Ectodermal cell (in vitro differentiated cells): ENCODE data around the gene MYCBP2.

ENCODE experiments used
- H3K27ac ChIP-seq: 2 replicates; pipeline ENCODE4 v1.7.0; 2013; ENCODE audit warnings: mild to moderate bottlenecking, low read depth, low read length; ENCODE audit not compliant: insufficient read depth, poor library complexity, severe bottlenecking
- H3K27me3 ChIP-seq: 2 replicates; pipeline ENCODE4 v1.7.0; 2013; ENCODE audit warnings: mild to moderate bottlenecking, low read length; ENCODE audit not compliant: insufficient read depth, control insufficient read depth, poor library complexity, severe bottlenecking
- H3K36me3 ChIP-seq: one replicate; pipeline ENCODE4 v1.7.0; 2013; ENCODE audit warnings: low read length; ENCODE audit not compliant: control insufficient read depth, insufficient read depth
- H3K4me1 ChIP-seq: one replicate; pipeline ENCODE4 v1.7.0; 2013; ENCODE audit warnings: low read length; ENCODE audit not compliant: control insufficient read depth, insufficient read depth
- H3K4me3 ChIP-seq: 2 replicates; pipeline ENCODE4 v1.7.0; 2013; ENCODE audit warnings: low read depth, low read length, control low read depth; ENCODE audit not compliant: insufficient read depth
- H3K9me3 ChIP-seq: 2 replicates; pipeline ENCODE4 v1.7.0; 2013; ENCODE audit warnings: mild to moderate bottlenecking, low read length, moderate library complexity; ENCODE audit not compliant: control insufficient read depth
- WGBS, 2 experiments: methylation state at CpG; one replicate each; pipeline ENCODE4 v1.1.7; 2013; ENCODE audit warnings: missing lambda C conversion rate in 2 of 2; 5-methylcytosine and 5-hydroxymethylcytosine counted together

MYCBP2 gene

GRCh38 chr13:77028202-77028601 is 298.7 kb downstream of the MYCBP2 start:
- Histone ChIP-seq H3K4me1 (peaks cover 4% of the 10 kb centered on the region), H3K27me3 (no peaks in the 10 kb centered on the region), H3K27ac (no peak overlapping the region), H3K36me3 (no peaks in the 10 kb centered on the region), H3K4me3 (no peak overlapping the region), H3K9me3 (no peaks in the 10 kb centered on the region)
- 88 to 91% methylated on average over 5 of the region's 5 CpGs for WGBS, 2 experiments

GRCh38 chr13:77026861-77027621 is 299.9 kb downstream of the MYCBP2 start, which contains the start of gene FBXL3:
FBXL3 (minus strand) TSS chr13:77027159; CDS start chr13:77021860, 5,299 bp downstream.
- H3K27ac ChIP-seq: peak within 1 kb of the TSS; percentile 88
- H3K9me3 ChIP-seq: no peaks in the 10 kb centered on the region
- no peaks in the 10 kb centered on the region for H3K36me3 ChIP-seq
- H3K4me1 ChIP-seq: peaks cover 4% of the 10 kb centered on the region
- H3K4me3 ChIP-seq: peak within 1 kb of the TSS; percentile 88
- H3K27me3 ChIP-seq: no peaks in the 10 kb centered on the region
- 0 to 1% methylated on average over 70 to 74 of the region's 74 CpGs for WGBS, 2 experiments

GRCh38 chr13:77026255-77026860 is 300.5 kb downstream of the MYCBP2 start:
- H3K27ac ChIP-seq: peak overlapping the region; percentile 88
- peak overlapping the region; percentile 88 for H3K4me3 ChIP-seq
- no peaks in the 10 kb centered on the region for H3K27me3 ChIP-seq
- no peaks in the 10 kb centered on the region for H3K36me3 ChIP-seq
- H3K4me1 ChIP-seq: peaks cover 4% of the 10 kb centered on the region
- 0 to 1% methylated on average over 45 to 53 of the region's 62 CpGs for WGBS, 2 experiments
- H3K9me3 ChIP-seq: no peaks in the 10 kb centered on the region

- Histone ChIP-seq H3K27ac (no peak overlapping the region), H3K4me1 (peaks cover 4% of the 10 kb centered on the region), H3K27me3 (no peaks in the 10 kb centered on the region), H3K9me3 (no peaks in the 10 kb centered on the region), H3K4me3 (no peak overlapping the region), H3K36me3 (no peaks in the 10 kb centered on the region)
- WGBS, 2 experiments: 92 to 93% methylated on average over 3 of the region's 3 CpGs
Measured at GRCh38 chr13:77022341-77022740, 304.6 kb downstream of the MYCBP2 start.

GRCh38 chr13:77019756-77020155 is 307.1 kb downstream of the MYCBP2 start:
- H3K36me3 ChIP-seq: peaks cover 16% of the 10 kb centered on the region
- H3K4me1 ChIP-seq: peaks cover 4% of the 10 kb centered on the region

GRCh38 chr13:77016888-77017623 is 309.8 kb downstream of the MYCBP2 start:
- no peak overlapping the region for H3K27ac ChIP-seq
- H3K9me3 ChIP-seq: no peaks in the 10 kb centered on the region
- H3K4me1 ChIP-seq: no peaks in the 10 kb centered on the region
- no peak overlapping the region for H3K4me3 ChIP-seq
- no peaks in the 10 kb centered on the region for H3K27me3 ChIP-seq
- WGBS, 2 experiments: 91 to 98% methylated on average over 5 to 6 of the region's 6 CpGs
- peaks cover 40% of the 10 kb centered on the region for H3K36me3 ChIP-seq

More at GRCh38 chr13:77019756-77020155, 307.1 kb downstream of the MYCBP2 start:
- Histone ChIP-seq H3K27ac (no peak overlapping the region), H3K4me3 (no peak overlapping the region), H3K27me3 (no peaks in the 10 kb centered on the region), H3K9me3 (no peaks in the 10 kb centered on the region)

GRCh38 chr13:77016251-77016812 is 310.6 kb downstream of the MYCBP2 start:
- Histone ChIP-seq H3K27me3 (no peaks in the 10 kb centered on the region), H3K27ac (no peak overlapping the region), H3K36me3 (peaks cover 48% of the 10 kb centered on the region), H3K4me3 (no peak overlapping the region), H3K4me1 (no peaks in the 10 kb centered on the region), H3K9me3 (no peaks in the 10 kb centered on the region)
- WGBS, 2 experiments: 96 to 100% methylated on average over 2 of the region's 3 CpGs

GRCh38 chr13:77014906-77015685 is 311.8 kb downstream of the MYCBP2 start:
- Histone ChIP-seq H3K36me3 (peaks cover 49% of the 10 kb centered on the region), H3K9me3 (no peaks in the 10 kb centered on the region), H3K4me3 (no peak overlapping the region), H3K27ac (no peak overlapping the region), H3K27me3 (no peaks in the 10 kb centered on the region), H3K4me1 (no peaks in the 10 kb centered on the region)
- WGBS, 2 experiments: 90 to 100% methylated on average over 2 of the region's 2 CpGs

- Histone ChIP-seq H3K27me3 (no peaks in the 10 kb centered on the region), H3K4me1 (no peaks in the 10 kb centered on the region), H3K9me3 (no peaks in the 10 kb centered on the region), H3K27ac (no peak overlapping the region), H3K4me3 (no peak overlapping the region), H3K36me3 (peaks cover 49% of the 10 kb centered on the region)
- WGBS, 2 experiments: 93 to 98% methylated on average over 2 of the region's 2 CpGs
Measured at GRCh38 chr13:77013853-77014542, 312.9 kb downstream of the MYCBP2 start.
